ENCODE results near the gene SPRED1. TPM values are rescaled to one million over a fixed set of nuclear protein-coding genes. Genes with fewer than 3 reads are reported as not detected.
A peak's percentile ranks its signal among the peaks of the same experiment; 100 is the strongest.

The SPRED1 gene
- total RNA-seq, 1 donor from 2014 or later: 9.4 TPM

DNA sequence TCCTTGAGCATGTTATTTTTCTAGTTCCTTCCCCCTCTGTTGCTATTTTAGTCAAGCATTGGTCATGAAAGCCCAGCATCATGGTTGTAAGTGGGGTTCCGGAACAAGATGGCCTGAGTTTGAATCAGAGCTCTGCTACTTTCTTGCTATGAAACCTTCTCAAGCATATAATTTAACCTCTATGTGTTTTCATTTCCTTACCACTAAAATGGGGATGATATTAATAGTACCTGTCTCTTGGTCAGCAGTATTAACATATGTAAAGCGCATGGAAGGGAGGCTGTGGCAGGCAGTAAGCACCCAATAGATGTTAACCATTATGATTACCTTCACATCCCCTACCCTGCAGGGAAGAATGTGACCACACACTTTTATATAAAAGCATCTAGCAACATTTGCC is 14.3 kb upstream of the SPRED1 start:
- no peaks in the 10 kb centered on the region for H3K4me1 ChIP-seq
- H3K36me3 ChIP-seq: no peaks in the 10 kb centered on the region
- TF ChIP-seq, protein P1, sequence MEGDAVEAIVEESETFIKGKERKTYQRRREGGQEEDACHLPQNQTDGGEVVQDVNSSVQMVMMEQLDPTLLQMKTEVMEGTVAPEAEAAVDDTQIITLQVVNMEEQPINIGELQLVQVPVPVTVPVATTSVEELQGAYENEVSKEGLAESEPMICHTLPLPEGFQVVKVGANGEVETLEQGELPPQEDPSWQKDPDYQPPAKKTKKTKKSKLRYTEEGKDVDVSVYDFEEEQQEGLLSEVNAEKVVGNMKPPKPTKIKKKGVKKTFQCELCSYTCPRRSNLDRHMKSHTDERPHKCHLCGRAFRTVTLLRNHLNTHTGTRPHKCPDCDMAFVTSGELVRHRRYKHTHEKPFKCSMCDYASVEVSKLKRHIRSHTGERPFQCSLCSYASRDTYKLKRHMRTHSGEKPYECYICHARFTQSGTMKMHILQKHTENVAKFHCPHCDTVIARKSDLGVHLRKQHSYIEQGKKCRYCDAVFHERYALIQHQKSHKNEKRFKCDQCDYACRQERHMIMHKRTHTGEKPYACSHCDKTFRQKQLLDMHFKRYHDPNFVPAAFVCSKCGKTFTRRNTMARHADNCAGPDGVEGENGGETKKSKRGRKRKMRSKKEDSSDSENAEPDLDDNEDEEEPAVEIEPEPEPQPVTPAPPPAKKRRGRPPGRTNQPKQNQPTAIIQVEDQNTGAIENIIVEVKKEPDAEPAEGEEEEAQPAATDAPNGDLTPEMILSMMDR (IDR thresholded peaks at IDR 0.05): no peak
- H3K27me3 ChIP-seq: no peaks in the 10 kb centered on the region
- no peaks in the 10 kb centered on the region for H3K9me3 ChIP-seq
- intact Hi-C loops (cut with DNase I): no loop called here
- no peak overlapping the region for H3K4me3 ChIP-seq
- H3K27ac ChIP-seq: no peak overlapping the region
- DNase-seq (ENCODE audit: low spot score in 2 of 2): no peak

DNA sequence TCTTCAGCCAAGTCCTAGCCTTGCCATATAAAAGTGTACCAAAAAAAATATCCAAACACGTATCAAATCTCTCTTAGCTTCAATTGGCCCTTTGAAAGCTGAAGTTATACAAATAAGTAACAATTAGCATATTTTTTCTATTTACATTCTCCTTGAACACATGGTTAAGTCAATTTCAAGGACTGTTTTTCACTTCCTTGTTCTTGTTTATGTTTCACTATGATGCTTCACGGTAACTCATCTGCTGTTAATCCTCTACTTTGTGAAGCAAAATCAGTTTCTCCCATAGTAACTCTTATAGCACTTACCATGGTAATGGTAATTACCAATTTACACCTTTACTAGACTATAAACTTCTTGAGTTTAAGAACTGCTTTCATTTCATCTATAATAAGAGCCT is 10.6 kb upstream of the SPRED1 start:
- intact Hi-C loops (cut with DNase I): no loop called here
- no peak for DNase-seq (ENCODE audit: low spot score in 2 of 2)

DNA sequence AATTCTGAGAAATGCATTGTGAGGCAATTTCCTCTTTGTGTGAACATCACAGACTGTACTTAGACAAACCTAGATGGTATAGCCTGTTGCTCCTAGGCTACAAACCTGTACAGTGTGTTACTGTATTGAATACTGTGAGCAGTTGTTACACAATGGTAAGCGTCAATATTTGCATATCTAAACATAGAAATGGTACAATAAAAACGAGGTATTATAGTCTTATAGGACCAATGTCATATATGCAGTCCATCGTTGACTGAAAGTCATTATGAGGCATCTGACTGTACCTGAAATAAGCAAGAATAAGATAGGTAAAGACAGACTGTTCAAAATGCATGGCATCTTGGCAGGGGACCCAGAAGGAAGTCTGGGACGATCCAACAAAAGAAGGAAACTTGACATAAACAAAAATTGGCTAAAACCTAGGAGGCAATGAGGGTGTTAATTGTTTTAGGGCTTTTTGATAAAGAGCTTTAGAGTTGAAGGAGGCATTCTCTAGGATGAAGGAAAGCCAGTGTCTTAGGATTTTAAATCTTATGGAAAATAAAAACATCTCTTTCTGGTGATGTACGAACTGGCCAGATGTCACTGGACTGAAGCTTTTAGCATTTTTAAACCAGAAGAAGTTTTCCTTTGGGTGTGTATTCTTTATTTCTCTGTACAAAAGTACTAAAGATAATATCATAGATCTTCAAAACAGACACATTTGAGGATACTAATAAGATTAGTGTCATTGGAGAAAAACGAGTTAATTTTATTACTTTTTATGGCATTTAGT is 9.2 kb upstream of the SPRED1 start:
- H3K4me1 ChIP-seq: no peaks in the 10 kb centered on the region
- TF ChIP-seq, protein P1 (IDR thresholded peaks at IDR 0.05): no peak
- H3K27ac ChIP-seq: no peak overlapping the region
- no peak overlapping the region for H3K4me3 ChIP-seq
- no peak for DNase-seq (ENCODE audit: low spot score in 2 of 2)
- H3K27me3 ChIP-seq: no peaks in the 10 kb centered on the region
- intact Hi-C loops (cut with DNase I): no loop called here
- no peaks in the 10 kb centered on the region for H3K36me3 ChIP-seq
- H3K9me3 ChIP-seq: no peaks in the 10 kb centered on the region

More for the DNA sequence above, 10.6 kb upstream of the SPRED1 start:
- no peaks in the 10 kb centered on the region for H3K4me1 ChIP-seq
- H3K9me3 ChIP-seq: no peaks in the 10 kb centered on the region
- TF ChIP-seq, protein P1 (IDR thresholded peaks at IDR 0.05): no peak
- no peak overlapping the region for H3K4me3 ChIP-seq
- H3K36me3 ChIP-seq: no peaks in the 10 kb centered on the region
- no peak overlapping the region for H3K27ac ChIP-seq
- no peaks in the 10 kb centered on the region for H3K27me3 ChIP-seq

DNA sequence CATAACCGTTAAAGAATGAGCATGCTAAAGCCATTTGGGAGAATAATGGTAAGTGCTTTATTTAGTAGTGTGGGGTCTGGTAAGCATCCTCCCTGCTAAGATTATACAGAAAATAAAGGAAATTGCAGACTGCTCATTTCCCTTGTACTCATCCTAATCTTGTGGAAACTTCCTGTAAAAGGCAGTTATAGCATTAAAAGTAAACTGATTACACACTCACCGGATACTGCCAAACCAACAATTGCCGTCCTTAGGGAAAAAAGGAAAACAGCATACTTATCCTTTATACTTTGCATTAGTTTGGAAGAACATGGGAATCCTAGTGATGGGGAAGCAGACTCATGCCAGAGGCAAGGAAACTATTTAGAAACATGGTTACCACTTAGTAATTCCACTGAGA is 5.3 kb upstream of the SPRED1 start:
- no peaks in the 10 kb centered on the region for H3K27me3 ChIP-seq
- no peak for DNase-seq (ENCODE audit: low spot score in 2 of 2)
- intact Hi-C loops (cut with DNase I): no loop called here
- TF ChIP-seq, protein P1 (IDR thresholded peaks at IDR 0.05): no peak
- peaks cover 0 to 3% of the 10 kb centered on the region in 2 donors for H3K4me1 ChIP-seq
- no peaks in the 10 kb centered on the region for H3K9me3 ChIP-seq
- H3K36me3 ChIP-seq: no peaks in the 10 kb centered on the region
- no peak overlapping the region for H3K27ac ChIP-seq
- H3K4me3 ChIP-seq: no peak overlapping the region

DNA sequence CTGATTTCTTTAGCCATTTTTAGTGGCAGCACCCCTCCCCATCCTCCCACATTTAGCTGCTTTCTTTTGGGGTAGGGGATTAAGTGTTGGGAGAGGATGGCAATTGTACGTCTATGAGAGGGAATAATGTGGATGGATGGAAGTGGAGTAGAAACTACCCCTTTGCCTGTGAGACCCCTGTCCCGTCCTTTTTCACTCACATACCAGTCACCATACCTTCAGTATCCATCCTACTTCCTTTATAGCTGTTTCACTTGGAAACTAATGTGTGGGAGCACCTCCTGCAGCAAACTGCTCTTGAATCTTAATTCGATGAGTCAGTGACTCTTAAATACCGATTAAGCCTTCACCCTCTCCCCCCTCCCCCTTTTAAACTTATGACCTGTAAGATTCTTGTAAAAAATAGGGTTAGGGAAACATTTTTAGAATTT is 730 bp downstream of the SPRED1 start:
- H3K9me3 ChIP-seq: no peaks in the 10 kb centered on the region
- intact Hi-C loops (cut with DNase I): loop anchor here (2.0 to 5.0 kb wide), 6 partner anchors 69 to 181 kb away; no protein-coding TSS in a partner anchor
- no peak for DNase-seq (ENCODE audit: low spot score in 2 of 2)

More for the DNA sequence above, 730 bp downstream of the SPRED1 start:
- Histone ChIP-seq H3K27ac (peak overlapping the region; percentile 99 to 100), H3K4me3 (peak overlapping the region; percentile 90 to 95), H3K4me1 (peaks cover 0 to 14% of the 10 kb centered on the region in 2 donors), H3K36me3 (no peaks in the 10 kb centered on the region), H3K27me3 (no peaks in the 10 kb centered on the region)
- TF ChIP-seq, protein P1 (IDR thresholded peaks at IDR 0.05): no peak
